ENCODE results near the gene ARHGAP22.

- TF ChIP-seq CTCF (IDR thresholded peaks at IDR 0.05) (no peak), POLR2AphosphoS5 (IDR thresholded peaks at IDR 0.05) (no peak)
Measured at GRCh38 chr10:48444266-48444665, 160.6 kb downstream of the ARHGAP22 start.
